Activated CD8-positive, alpha-beta memory T cell treated with anti-CD3 and anti-CD28 coated beads for 1 hour (primary cell): Measurements from ENCODE around the gene BDKRB1.
"Not testable (repeated sequence)": the region's sequence is repeated elsewhere in the genome, so short reads cannot be mapped to it uniquely, and the experiment has no call there.

Source experiments
- DNase-seq, 2 donors: peaks; one replicate each; pipeline ENCODE4 v3.0.0-alpha.2; 2020; ENCODE audit warnings: low read depth in 1 of 2; ENCODE audit errors: extremely low read depth in 1 of 2

The BDKRB1 gene

DNA sequence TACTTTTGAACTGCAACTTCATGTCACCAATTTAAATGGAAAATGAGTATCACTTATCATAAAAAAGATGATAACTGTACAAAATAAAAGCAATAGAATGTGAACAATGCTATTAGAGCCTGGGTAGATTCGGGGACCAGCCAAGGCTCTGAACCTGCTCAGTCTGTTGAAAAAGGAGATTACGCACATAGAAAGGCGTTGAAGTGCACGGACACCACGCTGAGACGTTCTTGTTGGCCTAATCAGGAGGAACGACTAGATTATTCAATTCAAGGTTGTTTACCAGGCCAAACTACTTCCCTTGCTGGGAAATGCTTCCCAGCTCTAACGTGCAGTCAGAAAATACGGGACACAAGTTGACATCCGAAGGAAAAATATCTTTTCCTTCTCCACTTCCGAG, 23.5 kb upstream of the BDKRB1 start:
- no peak for DNase-seq

DNA sequence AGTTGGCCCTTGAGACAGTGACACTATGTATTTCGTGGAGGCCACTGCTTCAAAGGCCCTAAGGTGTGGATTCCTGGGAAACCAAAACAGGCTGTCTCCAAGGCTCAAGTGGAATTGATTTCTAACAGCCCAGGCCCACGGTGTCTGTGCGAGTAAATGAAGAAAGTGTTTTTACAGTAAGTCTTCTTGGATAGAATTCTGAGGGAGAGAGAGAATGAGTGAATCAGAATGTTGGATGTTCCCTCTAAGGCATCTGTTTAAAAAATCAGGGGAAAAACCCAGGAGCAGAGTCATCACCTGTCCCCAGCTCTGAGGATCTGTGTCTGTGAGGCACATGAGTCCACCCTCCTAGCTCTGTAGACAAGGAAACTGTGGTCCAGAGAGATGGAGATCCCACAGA, 22.3 kb upstream of the BDKRB1 start:
- no peak for DNase-seq

- no peak for DNase-seq
Measured at GRCh38 chr14:96235426-96235825, 20.6 kb upstream of the BDKRB1 start.

GRCh38 chr14:96237641-96238040, 18.4 kb upstream of the BDKRB1 start:
- no peak for DNase-seq

DNA sequence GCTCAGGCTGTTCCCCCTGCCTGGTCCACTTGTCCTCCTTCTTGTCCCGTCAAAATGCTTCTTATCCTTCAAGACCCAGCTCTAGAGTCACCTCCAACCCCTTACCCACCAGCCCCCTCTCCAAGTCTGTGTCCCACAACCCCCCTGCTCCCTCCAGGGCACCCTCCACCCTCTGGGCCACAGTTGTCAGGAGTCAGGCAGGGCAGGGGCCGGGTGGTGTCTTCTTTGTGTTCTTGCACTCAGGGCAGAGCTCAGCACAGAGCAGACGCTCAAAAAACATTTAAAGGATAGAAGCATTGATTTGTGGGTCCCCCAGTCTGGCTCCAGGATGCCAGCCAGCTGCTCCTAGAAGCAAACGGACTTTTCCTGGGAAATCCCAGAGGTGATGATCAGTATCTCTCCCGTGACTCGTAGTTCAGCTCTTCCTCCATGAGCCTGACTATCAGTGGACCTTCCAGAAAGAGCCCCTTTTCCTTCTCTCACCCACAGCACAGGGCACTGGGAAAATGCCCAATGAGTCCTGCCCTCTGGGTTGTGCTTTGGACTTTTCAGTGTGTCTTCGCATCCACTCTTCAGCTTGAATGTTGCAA, 17.2 kb upstream of the BDKRB1 start:
- no peak for DNase-seq

DNA sequence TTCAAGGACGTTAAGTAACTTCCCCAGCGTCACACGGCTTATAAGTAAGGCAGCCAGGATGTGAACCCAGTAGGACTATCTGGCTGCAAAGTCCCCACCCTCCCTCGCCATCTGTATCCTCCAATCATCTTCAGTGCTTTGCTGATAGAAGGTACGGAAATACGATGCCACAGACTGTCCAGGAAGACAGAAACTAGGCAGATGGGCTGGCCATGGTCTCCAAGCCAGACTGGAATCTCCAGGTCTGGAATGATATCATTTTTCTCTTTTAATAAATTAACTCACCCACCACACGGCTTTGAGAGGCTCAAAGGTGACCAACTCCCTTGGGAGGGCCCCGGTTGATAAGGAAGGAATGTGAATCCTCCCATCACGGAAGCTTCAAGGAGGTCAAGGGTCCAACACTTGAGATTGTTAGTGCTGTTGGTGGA, 16.3 kb upstream of the BDKRB1 start:
- DNase-seq, result no peak

GRCh38 chr14:96240641-96241040, 15.4 kb upstream of the BDKRB1 start:
- no peak for DNase-seq

GRCh38 chr14:96242126-96242525, 13.9 kb upstream of the BDKRB1 start:
- DNase-seq, result no peak

DNA sequence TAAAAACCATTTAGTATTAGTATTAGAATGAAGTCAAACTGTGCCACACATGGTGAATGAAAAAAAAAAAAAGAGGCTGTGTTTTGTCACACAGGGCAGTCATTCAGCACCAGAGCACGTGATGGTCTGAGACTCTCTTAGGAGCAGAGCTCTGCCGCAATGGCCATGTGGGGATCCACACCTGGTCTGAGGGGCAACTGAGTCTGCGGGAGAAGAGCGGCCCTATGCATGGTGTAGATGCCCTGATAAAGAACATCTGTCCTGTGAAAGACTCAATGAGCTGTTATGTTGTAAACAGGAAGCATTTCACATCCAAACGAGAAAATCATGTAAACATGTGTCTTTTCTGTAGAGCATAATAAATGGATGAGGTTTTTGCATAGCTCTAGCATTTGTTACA, 12.2 kb upstream of the BDKRB1 start:
- no peak for DNase-seq

DNA sequence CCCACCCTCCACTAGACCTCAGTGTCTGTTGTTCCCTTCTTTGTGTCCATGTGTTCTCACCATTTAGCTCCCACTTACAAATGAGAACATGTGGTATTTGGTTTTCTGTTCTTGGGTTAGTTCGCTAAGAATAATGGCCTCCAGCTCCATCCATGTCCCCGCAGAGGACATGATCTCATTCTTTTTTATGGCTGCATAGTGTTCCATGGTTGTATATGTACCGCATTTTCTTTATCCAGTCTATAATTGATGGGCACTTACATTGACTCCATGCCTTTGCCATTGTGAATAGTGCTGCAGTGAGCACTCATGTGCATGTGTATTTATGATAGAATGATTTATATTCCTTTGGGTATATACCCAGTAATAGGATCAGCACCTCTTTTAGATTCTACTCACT, 10.9 kb upstream of the BDKRB1 start:
- not testable (repeated sequence) for DNase-seq

DNA sequence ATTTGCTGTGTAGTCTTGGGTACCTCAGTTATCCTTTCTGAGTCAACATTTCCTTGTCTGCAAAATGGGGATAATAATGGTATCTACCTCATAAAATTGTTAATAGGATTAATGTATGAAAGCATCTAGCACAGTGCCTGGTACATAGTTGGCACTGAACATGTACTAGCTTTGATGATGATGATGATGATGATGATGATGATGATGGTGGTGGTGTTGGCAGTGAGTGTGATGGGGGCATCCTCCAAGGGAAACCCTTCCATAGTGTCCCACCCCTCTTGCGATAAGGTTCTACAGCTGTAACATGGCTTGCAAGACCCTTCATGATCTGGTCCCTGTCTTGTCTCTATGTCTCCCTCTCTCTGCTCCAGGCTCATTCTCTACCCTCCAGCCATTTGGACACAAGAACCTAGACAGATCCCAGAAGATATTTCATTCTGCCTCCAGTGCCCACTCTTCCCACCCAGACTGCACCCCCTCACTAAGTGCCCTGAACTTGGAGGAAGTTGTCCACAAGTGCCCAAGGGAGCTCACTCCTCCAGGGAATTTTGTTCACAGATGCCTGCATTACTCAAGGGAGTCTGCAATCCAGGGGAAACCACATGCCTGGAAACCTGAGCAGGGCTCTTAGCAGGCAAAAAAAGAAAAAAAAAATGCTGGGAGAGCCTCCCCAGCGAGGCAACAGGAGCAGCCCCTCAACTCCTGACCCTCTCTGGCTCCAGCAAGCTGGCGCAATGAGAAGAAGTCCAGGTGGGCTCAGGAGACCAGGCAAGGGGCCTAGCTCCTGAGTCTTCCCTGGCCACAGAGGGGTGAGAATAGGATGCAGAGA, 10.1 kb upstream of the BDKRB1 start:
- DNase-seq, result no peak

DNA sequence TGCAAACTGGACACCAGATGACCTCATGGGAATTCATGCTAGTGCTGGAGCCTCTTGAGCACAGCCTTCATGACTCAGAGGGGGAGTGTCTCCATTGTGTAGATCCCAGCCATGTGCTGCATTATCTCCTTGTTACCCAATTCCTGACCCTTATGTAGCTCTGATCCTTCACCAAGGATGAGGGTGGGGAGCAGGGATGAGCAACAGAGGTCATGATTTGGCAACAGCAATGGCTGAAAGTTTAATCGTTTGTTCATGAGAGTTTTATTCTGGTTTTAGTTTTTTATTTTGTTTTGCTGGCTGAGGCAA, 9.5 kb upstream of the BDKRB1 start:
- DNase-seq, result no peak

- DNase-seq, result no peak
Measured at GRCh38 chr14:96247031-96247430, 9.0 kb upstream of the BDKRB1 start.

DNA sequence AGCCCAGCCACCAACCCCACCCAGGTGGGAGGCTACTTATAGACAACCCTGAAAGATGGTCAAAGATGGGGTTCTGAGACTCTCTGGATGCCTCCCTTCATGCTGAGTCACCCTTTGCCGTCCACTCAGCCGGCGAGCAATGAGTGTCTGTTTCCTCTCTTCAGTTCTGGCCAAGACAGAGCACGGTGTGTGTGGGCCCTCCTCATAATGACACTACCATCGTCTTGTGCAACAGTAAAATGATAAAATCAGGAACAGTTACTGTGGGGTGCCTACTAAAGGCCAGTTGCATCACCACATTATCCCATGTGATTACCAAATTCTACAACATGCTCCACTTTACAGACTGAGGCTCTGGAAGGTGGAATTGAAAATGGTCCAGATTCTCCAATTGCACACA, 7.0 kb upstream of the BDKRB1 start:
- no peak for DNase-seq

- no peak for DNase-seq
Measured at GRCh38 chr14:96250485-96250884, 5.5 kb upstream of the BDKRB1 start.

DNA sequence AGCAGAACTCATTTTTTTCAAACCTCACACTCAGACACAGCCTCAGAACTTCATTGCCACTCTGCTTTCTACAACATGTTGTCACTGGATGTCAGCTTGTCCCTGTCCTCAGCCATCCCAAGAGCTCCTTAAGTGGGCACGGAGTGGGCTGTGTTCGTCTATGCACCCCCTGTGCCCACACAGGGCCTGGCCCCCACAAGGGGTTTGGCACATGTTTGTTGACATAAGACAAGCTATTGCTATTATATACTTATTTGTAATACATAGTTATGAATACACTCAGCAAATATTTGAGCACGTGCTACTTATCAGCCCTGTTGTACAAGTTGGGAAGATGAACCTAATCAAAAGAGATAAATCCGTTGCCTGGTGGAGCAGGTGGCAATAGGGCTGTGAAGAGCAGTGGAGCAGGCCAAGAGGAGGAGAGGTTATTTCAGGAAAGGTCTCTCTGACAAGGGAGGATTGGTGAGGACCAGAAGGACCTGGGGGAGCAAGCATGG, 4.3 kb upstream of the BDKRB1 start:
- no peak for DNase-seq

DNA sequence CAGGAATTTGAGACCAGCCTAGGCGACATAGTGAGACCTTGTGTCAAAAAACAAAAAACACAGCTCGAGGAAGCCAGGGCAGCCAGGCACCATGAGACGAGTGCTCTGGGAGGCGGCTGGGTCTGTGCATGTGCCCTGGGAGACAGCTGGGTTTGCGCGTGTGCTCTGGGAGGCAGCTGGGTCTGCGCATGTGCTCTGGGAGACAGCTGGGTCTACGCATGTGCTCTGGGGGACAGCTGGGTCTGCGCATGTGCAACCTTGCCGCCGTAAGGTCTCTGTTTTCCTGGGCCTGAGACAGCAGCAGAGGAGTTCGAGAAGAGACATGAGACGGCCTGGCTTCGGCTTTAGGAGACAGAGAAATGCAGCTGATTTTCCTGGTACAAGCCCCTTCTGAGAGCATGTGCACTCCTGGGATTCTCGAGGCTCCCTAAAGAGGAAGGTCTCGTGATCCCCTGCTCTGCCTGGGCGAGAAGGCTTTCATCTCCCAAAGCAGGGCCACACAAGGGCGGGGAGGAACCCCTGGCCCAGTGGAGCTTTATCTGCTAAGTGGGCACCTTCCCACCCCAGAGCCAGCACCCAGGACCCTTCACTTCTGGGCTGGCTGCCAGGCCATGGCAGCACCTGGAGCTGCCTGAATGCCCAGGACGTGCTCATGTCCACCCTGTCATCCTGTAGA, 3.5 kb upstream of the BDKRB1 start:
- DNase-seq, result no peak

DNA sequence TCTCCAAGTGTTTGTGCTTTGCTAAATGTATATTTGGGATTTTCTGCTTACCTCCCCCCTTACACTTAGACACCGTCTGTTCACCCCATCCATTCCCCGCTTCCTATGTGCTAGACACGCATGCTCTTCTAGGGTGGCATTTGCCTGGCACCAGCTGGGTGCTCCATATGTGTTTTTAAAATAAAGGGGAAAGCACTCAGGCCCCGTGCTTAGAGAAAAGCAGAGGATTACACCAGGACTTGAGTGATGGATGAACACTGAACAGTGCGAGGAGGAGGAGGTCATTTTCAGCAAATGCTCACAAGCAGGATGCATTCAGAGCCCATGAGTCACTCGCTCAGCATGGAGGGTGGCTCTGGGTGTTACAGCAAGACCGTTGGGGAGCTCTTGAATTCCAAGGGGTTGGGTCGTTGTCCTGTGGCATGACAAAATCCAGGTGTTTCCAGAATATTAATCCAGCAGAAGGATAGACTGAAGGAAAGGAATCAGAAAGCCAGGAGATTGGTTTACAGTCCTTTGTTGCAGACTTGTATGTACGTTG, 2.9 kb upstream of the BDKRB1 start:
- no peak for DNase-seq

GRCh38 chr14:96254687-96255086, 1.3 kb upstream of the BDKRB1 start:
- no peak for DNase-seq

GRCh38 chr14:96256407-96256806, 397 bp downstream of the BDKRB1 start:
- no peak for DNase-seq

GRCh38 chr14:96257056-96257455, 1.0 kb downstream of the BDKRB1 start:
- no peak for DNase-seq

DNA sequence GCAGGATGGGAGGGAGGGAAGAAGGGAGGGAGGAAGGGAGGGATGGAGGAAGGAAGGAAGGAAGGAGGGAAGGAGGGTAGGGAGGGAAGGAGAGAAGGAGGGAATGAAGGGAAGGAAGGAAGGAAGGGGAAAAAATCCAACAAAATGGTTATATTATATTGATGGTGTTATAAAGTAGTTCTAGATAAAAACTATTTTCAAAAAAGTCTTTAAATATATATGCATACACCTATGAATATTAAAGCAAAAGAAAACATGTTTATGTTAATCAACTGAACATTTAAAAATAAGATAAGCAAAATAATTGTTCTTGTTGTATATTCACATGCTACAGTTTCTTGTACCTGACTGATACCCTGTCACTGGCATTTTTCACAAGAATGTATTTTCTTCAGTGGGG, 1.9 kb downstream of the BDKRB1 start:
- no peak for DNase-seq
